Spleen (tissue), 11 donors: ENCODE data around the gene MPP2. TPM values are rescaled to one million over a fixed set of nuclear protein-coding genes. Genes with fewer than 3 reads are reported as not detected.

ENCODE experiments used
- DNase-seq: peaks from one replicate; pipeline ENCODE4 v3.0.0-alpha.2; 2020
- H3K27ac ChIP-seq, 8 donors: fragments of 200-600 bp; sonication (generic) in 7 of 8; 1 replicate in 4 of 8; 2 replicates in 4 of 8; pipeline versions ENCODE4 v1.5.0 to v1.8.0; 2016 to 2021; ENCODE audit warnings: inconsistent platforms in 4 of 8, mild to moderate bottlenecking in 4 of 8, moderate library complexity in 1 of 8
- H3K27me3 ChIP-seq, 7 donors: fragments of 200-600 bp; sonication (generic) in 6 of 7; replicated peaks in 1 of 7; 1 replicate in 4 of 7; 2 replicates in 3 of 7; pipeline versions ENCODE4 v1.5.0 to v1.8.0; 2016 to 2021; ENCODE audit warnings: inconsistent platforms in 3 of 7, mild to moderate bottlenecking in 1 of 7
- H3K36me3 ChIP-seq, 6 donors: fragments of 200-600 bp; sonication (generic) in 5 of 6; 1 replicate in 4 of 6; 2 replicates in 2 of 6; pipeline versions ENCODE4 v1.5.0 to v1.8.0; 2016 to 2021; ENCODE audit warnings: inconsistent platforms in 2 of 6
- H3K4me1 ChIP-seq, 6 donors: fragments of 200-600 bp; sonication (generic) in 5 of 6; 1 replicate in 3 of 6; 2 replicates in 3 of 6; pipeline versions ENCODE4 v1.5.0 to v1.8.0; 2016 to 2021; ENCODE audit warnings: inconsistent platforms in 3 of 6
- H3K4me3 ChIP-seq, 8 donors: fragments of 200-600 bp; sonication (generic) in 7 of 8; 1 replicate in 4 of 8; 2 replicates in 4 of 8; pipeline versions ENCODE4 v1.5.0 to v1.8.0; 2016 to 2021; ENCODE audit warnings: inconsistent platforms in 4 of 8, mild to moderate bottlenecking in 4 of 8, moderate library complexity in 2 of 8
- H3K9me3 ChIP-seq, 8 donors: fragments of 200-600 bp; sonication (generic) in 7 of 8; 1 replicate in 4 of 8; 2 replicates in 4 of 8; pipeline versions ENCODE4 v1.5.0 to v1.8.0; 2016 to 2021; ENCODE audit warnings: inconsistent platforms in 4 of 8
- POLR2A ChIP-seq, 3 donors: fragments of 450-650 bp; IDR thresholded peaks; one replicate each; pipeline ENCODE4 v1.5.1; 2017; ENCODE audit warnings: antibody characterized with exemption in 3 of 3, mild to moderate bottlenecking in 1 of 3
- POLR2AphosphoS5 ChIP-seq, 3 donors: sonication (generic); formaldehyde crosslinking; IDR thresholded peaks; one replicate each; pipeline ENCODE4 v1.5.1; 2017; ENCODE audit warnings: antibody characterized with exemption in 3 of 3
- WGBS, 5 donors: extraction: QIAGEN DNeasy Blood & Tissue Kit in 3 of 5; methylation state at CpG; one replicate each; pipeline versions ENCODE4 v1.1.5 to v1.1.7; 2013 to 2018; 5-methylcytosine and 5-hydroxymethylcytosine counted together
- intact Hi-C: fragments of 100-400 bp; cut with DNase I; formaldehyde crosslinking; loops from one replicate; pipeline ENCODE4 v1.15.0; 2023; ENCODE audit warnings: low total_unique reads
- polyA plus RNA-seq, 3 donors: library from polyadenylated mRNA; stranded (reverse); fragments of 200-250 nt; gene quantifications; one replicate each; pipeline ENCODE4 v1.2.1, GENCODE V29; 2013
- total RNA-seq, 7 donors: library from RNA; depleted of rRNA in 3 of 7; stranded (reverse); fragments of >200 nt in 3 of 7; fragmentation: NEBNext Ultra II Directional in 4 of 7; extraction: Animal tissue kit (Norgen Biotek cat#: 25700) in 4 of 7; gene quantifications; one replicate each; pipeline versions ENCODE4 v1.1.0 to v1.2.1, GENCODE V29; 2016 to 2021
- TF ChIP-seq, protein P1 (sequence below), 11 experiments: fragments of 200-600 bp in 7 of 11; fragments of 450-650 bp in 4 of 11; sonication (generic) in 4 of 11; IDR thresholded peaks in 8 of 11; conservative IDR thresholded peaks in 3 of 11; 1 replicate in 7 of 11; 2 replicates in 4 of 11; pipeline versions ENCODE4 v1.4.0 to v1.8.0; 2016 to 2021; ENCODE audit warnings: antibody characterized with exemption in 11 of 11, inconsistent platforms in 4 of 11, mild to moderate bottlenecking in 1 of 11
- donor health status: healthy with polysubstance abuse.
- donor health status: DM: no; HTN: no; CAD: no; lungs with moderate emphysema.
- donor health status: DM: no; HTN: no; CAD: no.
- donor health status: Bipolar disorder and iron deficiency.
- donor health status: healthy.
- donor health status: DM: no; HTN: no; CAD: no.
- donor health status: DM: yes; HTN: yes; CAD: no.

MPP2 gene
- total and polyA plus RNA-seq, 10 donors: 0.13 to 2.4 (median 0.92) TPM

GRCh38 chr17:43857957-43858600 is 49.3 kb downstream of the MPP2 start:
- WGBS, 5 donors: 45 to 63% (median 59%) methylated on average over 10 to 12 of the region's 12 CpGs
- DNase-seq: no peak
- Histone ChIP-seq H3K9me3 (peaks cover 0 to 3% (median 0%) of the 10 kb centered on the region in 8 donors), H3K27me3 (peaks cover 0 to 39% (median 0%) of the 10 kb centered on the region in 7 donors), H3K27ac (peak overlapping the region in 2 of 8 donors; percentile 11 to 32), H3K4me1 (peaks cover 3 to 63% (median 21%) of the 10 kb centered on the region in 6 donors), H3K4me3 (no peak overlapping the region), H3K36me3 (no peaks in the 10 kb centered on the region)
- intact Hi-C loops: no loop called here
- TF ChIP-seq POLR2AphosphoS5 (IDR thresholded peaks at IDR 0.05) (peak in 1 of 3 donors; percentile 31), POLR2A (IDR thresholded peaks at IDR 0.05) (no peak)
- TF ChIP-seq, protein P1, sequence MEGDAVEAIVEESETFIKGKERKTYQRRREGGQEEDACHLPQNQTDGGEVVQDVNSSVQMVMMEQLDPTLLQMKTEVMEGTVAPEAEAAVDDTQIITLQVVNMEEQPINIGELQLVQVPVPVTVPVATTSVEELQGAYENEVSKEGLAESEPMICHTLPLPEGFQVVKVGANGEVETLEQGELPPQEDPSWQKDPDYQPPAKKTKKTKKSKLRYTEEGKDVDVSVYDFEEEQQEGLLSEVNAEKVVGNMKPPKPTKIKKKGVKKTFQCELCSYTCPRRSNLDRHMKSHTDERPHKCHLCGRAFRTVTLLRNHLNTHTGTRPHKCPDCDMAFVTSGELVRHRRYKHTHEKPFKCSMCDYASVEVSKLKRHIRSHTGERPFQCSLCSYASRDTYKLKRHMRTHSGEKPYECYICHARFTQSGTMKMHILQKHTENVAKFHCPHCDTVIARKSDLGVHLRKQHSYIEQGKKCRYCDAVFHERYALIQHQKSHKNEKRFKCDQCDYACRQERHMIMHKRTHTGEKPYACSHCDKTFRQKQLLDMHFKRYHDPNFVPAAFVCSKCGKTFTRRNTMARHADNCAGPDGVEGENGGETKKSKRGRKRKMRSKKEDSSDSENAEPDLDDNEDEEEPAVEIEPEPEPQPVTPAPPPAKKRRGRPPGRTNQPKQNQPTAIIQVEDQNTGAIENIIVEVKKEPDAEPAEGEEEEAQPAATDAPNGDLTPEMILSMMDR (IDR thresholded peaks at IDR 0.05 in 8 of 11, conservative IDR thresholded peaks at IDR 0.05 in 3 of 11): no peak

GRCh38 chr17:43857141-43857540 is 50.2 kb downstream of the MPP2 start:
- peak overlapping the region in 1 of 8 donors; percentile 11 for H3K27ac ChIP-seq
- TF ChIP-seq POLR2AphosphoS5 (IDR thresholded peaks at IDR 0.05): no peak
- H3K4me1 ChIP-seq: peaks cover 3 to 69% (median 21%) of the 10 kb centered on the region in 6 donors
- no peaks in the 10 kb centered on the region for H3K36me3 ChIP-seq
- intact Hi-C loops: no loop called here
- no peak for DNase-seq
- peaks cover 0 to 47% (median 0%) of the 10 kb centered on the region in 7 donors for H3K27me3 ChIP-seq
- peaks cover 0 to 3% (median 0%) of the 10 kb centered on the region in 8 donors for H3K9me3 ChIP-seq
- H3K4me3 ChIP-seq: no peak overlapping the region
- WGBS, 5 donors: 91 to 97% (median 97%) methylated on average over 4 to 5 of the region's 5 CpGs

DNA sequence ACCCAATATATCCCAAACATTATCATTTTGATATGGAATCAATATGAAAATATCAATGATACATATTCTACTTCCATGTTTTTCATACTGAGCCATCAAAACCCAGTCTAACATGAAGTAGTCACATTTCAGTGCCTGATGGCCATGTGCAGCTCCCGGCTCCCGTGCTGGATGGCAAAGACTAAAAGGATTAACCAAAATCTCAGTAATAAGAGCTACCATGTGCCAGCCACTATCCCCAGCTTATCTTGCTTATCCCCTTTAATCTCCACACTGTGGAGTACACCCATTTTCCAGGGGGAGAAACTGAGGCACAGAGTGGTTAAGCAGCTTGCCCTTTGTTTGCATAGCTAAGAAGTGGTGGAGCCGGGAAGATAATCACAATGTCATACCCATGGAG is 51.2 kb downstream of the MPP2 start:
- Histone ChIP-seq H3K4me1 (peaks cover 3 to 59% (median 16%) of the 10 kb centered on the region in 6 donors), H3K27me3 (peaks cover 0 to 49% (median 0%) of the 10 kb centered on the region in 7 donors), H3K9me3 (peaks cover 0 to 3% (median 0%) of the 10 kb centered on the region in 8 donors), H3K36me3 (no peaks in the 10 kb centered on the region), H3K27ac (no peak overlapping the region), H3K4me3 (no peak overlapping the region)
- 86 to 97% (median 93%) methylated on average over 3 of the region's 3 CpGs for WGBS, 5 donors
- TF ChIP-seq, protein P1 (IDR thresholded peaks at IDR 0.05 in 8 of 11, conservative IDR thresholded peaks at IDR 0.05 in 3 of 11): no peak
- no peak for TF ChIP-seq POLR2A (IDR thresholded peaks at IDR 0.05)
- TF ChIP-seq POLR2AphosphoS5 (IDR thresholded peaks at IDR 0.05): no peak
- DNase-seq: no peak
- intact Hi-C loops: no loop called here

DNA sequence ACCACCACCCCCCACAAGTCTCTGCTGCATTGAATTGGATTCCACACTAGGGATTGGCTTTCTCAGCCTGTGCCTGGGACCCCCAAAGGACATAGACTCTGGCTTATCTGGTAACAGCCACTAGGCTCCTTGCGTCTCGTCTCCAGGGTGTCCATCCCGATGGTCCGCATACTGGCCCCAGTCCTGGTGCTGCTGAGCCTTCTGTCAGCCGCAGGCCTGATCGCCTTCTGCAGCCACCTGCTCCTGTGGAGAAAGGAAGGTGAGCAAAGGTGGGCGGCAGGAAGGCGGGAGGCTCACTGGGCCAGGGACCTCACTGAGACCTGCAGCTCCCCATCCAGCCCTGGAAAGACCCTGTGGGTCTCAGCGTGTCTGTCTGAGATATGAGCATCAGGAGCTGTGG is 52.3 kb downstream of the MPP2 start:
- H3K9me3 ChIP-seq: peaks cover 0 to 3% (median 0%) of the 10 kb centered on the region in 8 donors
- peaks cover 0 to 43% (median 0%) of the 10 kb centered on the region in 7 donors for H3K27me3 ChIP-seq
- no peak overlapping the region for H3K27ac ChIP-seq
- H3K36me3 ChIP-seq: no peaks in the 10 kb centered on the region
- H3K4me1 ChIP-seq: peaks cover under 1 to 48% (median 12%) of the 10 kb centered on the region in 6 donors
- 91 to 97% (median 95%) methylated on average over 7 to 9 of the region's 9 CpGs for WGBS, 5 donors
- no peak overlapping the region for H3K4me3 ChIP-seq
- intact Hi-C loops: no loop called here
- DNase-seq: no peak
- TF ChIP-seq POLR2AphosphoS5 (IDR thresholded peaks at IDR 0.05) (no peak), POLR2A (IDR thresholded peaks at IDR 0.05) (no peak)
- TF ChIP-seq, protein P1 (IDR thresholded peaks at IDR 0.05 in 8 of 11, conservative IDR thresholded peaks at IDR 0.05 in 3 of 11): no peak
